Esophagus squamous epithelium (tissue), 4 donors: ENCODE measurements around the gene LHPP.

ENCODE experiments used
- CTCF ChIP-seq, 6 experiments: fragments of 450-650 bp in 4 of 6; fragments of 200-600 bp in 2 of 6; sonication (generic) in 2 of 6; IDR thresholded peaks; one replicate each; pipeline ENCODE4 v1.5.1; 2016 to 2019; ENCODE audit warnings: antibody characterized with exemption in 6 of 6, mild to moderate bottlenecking in 4 of 6, moderate library complexity in 4 of 6
- POLR2A ChIP-seq, 4 donors: fragments of 450-650 bp; IDR thresholded peaks; one replicate each; pipeline ENCODE4 v1.6.1; 2017; ENCODE audit warnings: antibody characterized with exemption in 4 of 4, mild to moderate bottlenecking in 4 of 4, moderate library complexity in 3 of 4

GRCh38 chr10:124533266-124533665 is 71.6 kb downstream of the LHPP start:
- TF ChIP-seq CTCF (IDR thresholded peaks at IDR 0.05), result no peak
- TF ChIP-seq POLR2A (IDR thresholded peaks at IDR 0.05), result no peak
